Right forelimb (tissue), 1 donor: ENCODE data around the gene KCNC3.

Source experiments
- DNase-seq: peaks from one replicate; pipeline ENCODE4 v3.0.0-alpha.2; 2018

KCNC3 gene

DNA sequence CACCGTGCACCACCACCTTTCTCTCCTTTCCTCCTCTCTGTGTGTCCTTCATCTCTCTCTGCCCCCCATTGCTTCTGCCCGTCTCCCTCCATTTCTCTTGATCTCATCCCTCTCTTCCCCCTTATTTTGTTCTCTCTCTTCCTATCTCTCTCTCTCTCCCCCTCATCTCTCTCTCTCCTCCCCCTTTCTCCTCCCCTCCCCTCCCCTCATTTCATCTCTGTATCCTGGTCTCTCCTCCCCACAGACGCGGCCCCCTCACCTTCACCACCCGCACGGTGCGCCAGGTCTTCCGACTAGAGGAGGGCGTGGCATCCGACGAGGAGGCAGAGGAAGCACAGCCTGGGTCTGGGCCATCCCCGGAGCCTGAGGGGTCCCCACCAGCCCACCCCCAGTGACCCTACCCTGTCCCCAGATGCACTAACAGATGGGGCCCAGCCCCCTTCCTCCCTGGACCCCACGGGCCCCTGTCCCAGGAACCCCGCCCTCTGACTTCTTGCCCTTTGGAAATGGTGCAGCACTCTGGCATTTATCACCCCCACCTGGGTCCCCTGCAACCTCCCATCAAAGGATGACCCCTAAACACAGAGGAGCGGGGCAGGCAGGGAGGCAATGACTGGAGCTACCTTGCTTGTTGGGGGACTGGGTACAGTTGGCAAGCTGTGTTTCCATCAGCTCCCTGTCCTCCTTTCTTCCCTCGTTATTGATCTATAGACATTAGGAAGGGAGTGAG is 19.6 kb downstream of the KCNC3 start:
- no peak for DNase-seq

DNA sequence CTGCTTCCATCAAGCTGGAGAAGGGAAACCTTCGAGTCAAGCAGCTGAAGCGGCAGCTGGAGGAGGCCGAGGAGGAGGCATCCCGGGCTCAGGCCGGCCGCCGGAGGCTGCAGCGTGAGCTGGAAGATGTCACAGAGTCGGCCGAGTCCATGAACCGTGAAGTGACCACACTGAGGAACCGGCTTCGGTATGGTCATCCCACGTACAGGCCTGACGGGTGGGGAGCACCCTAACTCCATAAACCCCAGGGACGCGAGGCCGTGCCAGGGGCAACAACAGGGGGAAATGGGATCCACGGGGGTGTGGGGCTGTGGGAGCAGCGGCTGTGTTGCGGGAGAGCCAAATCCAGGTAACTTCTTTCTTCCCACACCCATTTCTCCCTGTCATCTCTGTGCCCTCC is 20.2 kb downstream of the KCNC3 start:
- no peak for DNase-seq

DNA sequence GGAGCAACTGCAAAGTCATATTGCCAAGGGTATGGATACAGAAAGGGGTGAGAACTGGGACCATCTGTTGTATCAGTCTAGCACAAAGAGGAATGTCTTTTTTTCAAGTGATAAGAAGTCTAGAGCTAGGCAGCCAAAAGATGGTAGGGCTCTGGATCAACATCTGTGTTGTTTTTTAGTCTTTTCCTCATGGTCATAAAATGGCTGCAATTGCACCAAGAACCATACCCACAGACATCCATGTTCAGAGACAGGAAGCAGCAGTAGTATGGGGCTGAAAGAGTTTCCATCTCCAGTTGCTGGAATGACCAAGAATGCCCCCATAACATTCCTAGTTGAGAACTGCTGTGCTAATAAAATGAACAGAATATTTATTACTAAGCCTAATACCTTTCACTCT is 25.6 kb downstream of the KCNC3 start:
- no peak for DNase-seq

DNA sequence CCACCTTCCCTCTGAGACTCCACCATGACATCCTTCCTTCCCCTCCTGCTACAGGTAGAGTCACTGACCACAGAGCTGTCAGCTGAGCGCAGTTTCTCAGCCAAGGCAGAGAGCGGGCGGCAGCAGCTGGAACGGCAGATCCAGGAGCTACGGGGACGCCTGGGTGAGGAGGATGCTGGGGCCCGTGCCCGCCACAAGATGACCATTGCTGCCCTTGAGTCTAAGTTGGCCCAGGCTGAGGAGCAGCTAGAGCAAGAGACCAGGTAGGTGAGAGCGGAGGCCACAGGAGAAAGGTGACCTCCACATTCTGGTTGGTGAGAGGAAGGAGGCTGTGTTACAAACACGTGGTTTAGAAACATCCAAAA is 27.6 kb downstream of the KCNC3 start:
- DNase-seq, result no peak

DNA sequence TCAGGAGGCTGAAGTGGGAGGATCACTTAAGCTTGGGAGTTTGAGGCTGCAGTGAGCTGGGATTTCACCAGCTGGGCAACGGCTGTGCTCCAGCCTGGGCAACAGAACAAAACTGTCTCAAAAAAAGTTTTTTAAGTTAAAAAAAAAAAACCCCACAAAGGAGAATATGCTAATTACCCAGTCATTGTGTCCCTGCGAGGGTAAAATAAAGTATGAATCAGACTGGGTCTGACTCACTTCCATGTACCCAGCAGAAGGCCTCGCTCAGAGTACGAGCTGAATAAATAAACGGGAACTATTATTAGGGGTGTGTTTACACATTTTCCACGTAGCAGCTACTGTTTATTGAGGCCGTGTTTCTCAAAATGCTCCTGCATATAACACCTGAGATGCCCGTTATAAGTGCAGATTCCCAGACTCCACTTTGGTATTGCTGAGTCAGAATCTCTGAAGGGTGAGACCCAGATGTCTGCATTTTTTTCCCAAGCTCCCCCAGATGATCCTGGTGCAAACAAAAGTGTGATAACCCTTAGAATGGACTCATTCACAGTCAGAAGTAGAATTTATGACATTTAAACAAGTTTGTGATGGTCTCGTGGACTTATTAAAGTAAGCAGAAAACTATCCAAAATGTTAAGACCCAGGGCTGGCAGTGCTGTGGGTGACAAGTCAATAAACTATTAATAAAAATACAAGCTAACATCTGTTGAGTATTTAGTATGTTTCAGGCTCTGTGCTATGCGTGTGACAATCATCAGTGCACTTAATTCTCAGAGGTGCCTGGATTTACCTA is 28.2 kb downstream of the KCNC3 start:
- no peak for DNase-seq

DNA sequence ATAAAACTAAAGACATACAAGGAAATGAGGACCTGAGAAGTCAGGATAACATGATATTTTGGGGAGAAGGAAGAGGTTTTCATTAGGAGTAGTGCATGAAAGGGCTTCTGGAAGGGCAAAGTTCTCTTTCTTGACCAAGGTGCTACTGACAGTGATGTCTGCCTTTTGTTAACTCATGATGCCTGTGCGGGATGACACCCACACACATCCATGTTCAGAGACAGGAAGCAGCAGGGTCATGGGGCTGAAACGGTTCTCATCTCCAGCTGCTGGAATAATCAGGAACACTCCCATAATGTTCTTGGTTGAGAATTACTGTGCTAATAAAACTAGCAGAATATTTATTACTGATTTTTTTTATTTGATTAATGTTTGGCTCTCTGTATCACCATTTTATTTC is 29.1 kb downstream of the KCNC3 start:
- no peak for DNase-seq

DNA sequence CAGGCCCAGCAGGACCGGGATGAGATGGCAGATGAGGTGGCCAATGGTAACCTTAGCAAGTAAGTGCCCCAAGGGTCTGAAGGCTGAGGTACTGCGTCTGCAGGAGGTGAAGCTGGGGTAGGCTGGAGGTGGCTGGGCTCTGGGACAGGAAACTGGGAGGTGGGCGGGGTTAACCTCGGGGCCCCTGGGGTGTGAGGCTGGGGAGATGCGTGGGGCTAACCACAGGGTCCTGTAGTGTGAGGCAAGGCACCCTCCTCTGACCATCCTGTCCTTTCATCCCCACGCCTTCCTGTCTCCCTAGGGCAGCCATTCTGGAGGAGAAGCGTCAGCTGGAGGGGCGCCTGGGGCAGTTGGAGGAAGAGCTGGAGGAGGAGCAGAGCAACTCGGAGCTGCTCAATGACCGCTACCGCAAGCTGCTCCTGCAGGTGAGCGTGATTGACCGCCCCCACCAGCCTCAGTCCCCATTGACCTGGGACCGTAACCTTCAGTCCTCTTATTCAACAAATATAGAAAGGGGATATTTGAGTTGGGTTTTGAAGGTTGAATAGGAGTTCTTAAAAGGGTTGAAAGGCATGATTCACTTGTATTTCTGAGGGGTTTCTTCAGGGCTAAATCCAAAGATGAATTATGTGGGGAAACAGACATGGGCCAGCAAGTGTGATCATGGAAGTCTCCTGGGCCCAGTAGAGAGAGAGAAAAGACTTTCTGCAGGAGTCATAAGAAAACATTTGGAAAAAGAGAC is 35.7 kb downstream of the KCNC3 start:
- no peak for DNase-seq

DNA sequence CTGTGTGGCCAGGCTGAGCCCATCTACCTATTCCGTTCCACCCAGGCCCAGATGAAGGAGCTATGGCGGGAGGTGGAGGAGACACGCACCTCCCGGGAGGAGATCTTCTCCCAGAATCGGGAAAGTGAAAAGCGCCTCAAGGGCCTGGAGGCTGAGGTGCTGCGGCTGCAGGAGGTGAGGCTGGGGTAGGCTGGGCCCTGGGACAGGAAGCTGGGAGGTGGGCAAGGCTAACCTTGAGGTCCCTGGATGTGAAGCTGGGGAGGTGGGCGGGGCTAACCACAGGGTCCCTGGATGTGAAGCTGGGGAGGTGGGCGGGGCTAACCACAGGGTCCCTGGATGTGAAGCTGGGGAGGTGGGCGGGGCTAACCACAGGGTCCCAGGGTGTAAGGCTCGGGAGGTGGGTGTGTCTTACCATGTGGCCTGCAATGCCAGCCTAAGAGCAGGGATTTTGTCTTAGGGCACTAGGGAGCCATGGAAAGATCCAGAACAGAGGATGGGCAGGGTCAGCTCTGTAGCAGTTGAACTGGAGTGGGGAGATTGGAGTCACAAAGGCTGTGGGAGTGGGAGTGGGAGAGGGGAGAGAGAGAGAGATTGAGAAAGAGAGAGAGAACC is 36.9 kb downstream of the KCNC3 start:
- no peak for DNase-seq

DNA sequence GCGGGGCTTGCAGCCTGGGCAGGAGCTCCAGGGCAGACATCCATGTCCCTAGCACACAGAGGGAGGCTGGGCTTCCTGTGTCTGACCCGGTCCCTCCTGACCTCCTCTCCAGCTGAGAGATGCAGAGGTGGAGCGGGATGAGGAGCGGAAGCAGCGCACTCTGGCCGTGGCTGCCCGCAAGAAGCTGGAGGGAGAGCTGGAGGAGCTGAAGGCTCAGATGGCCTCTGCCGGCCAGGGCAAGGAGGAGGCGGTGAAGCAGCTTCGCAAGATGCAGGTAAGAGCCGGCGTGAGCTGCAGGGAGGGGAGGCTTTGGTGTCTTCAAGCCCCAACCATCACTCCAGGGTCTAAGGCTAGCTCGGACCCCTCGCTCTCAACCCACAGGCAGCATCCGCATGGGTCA is 38.4 kb downstream of the KCNC3 start:
- DNase-seq, result no peak

DNA sequence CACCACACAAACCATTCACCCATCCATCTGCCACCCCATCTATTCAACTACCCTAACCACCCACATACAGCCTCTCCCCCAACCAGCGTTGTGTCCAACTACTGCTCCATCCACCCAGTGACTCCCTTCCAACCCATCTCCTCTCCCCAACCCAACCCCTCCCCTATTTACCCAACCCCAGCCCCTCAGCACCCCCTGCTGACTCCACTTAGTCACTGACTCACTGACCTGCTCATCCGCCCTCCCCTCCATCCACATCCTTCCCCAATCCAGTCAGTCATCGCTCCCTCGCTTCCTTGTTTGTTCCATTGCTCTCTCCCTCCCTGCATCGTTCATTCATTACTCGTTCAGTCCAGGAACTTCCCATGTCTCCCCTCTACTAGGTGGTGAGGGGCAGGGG is 39.2 kb downstream of the KCNC3 start:
- no peak for DNase-seq

DNA sequence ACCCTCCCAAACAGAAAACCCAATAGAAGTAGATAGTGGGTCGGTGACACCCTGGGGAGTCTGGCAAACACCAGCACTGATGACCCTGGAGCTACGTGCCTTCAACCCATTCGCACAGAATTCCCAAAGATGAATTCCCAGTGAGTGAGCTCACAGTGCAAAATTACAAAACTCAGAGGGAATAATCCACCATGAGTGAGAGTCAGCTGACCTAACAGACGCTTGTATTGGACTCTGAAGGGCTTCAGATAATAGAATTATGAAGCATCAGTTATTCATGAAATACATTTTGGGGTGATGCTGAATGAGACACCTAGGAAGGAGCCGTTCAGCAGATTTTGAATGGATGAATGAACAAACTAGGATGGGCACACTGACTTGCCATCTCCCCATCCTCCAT is 40.2 kb downstream of the KCNC3 start:
- DNase-seq, result no peak

DNA sequence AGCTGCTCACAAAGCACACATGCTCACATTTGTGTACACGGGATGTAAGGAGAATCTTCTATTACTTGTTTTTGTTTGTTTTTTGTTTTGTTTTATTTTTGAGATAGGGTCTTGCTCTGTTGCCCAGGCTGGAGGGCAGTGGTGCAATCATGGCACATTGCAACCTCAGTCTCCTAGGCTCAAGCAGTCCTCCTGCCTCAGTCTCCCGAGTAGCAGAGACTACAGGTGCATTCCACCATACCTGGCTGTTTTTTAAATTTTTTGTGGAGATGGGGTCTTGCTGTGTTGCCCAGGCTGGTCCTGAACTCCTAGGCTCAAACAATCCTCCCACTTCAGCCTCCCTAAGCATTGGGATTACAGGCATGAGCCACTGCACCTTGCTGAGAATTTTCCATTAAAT is 41.8 kb downstream of the KCNC3 start:
- DNase-seq, result no peak

DNA sequence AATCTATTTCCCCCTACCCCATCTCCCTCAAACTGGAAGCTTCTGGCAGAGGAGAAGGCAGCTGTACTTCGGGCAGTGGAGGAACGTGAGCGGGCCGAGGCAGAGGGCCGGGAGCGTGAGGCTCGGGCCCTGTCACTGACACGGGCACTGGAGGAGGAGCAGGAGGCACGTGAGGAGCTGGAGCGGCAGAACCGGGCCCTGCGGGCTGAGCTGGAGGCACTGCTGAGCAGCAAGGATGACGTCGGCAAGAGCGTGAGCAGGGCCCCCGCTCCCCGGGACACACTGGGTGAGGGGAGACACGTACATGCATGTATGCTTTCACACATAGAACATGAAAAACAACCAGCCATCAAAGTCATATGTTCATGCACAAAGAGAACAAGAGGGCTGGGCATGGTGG is 42.7 kb downstream of the KCNC3 start:
- DNase-seq, result no peak

DNA sequence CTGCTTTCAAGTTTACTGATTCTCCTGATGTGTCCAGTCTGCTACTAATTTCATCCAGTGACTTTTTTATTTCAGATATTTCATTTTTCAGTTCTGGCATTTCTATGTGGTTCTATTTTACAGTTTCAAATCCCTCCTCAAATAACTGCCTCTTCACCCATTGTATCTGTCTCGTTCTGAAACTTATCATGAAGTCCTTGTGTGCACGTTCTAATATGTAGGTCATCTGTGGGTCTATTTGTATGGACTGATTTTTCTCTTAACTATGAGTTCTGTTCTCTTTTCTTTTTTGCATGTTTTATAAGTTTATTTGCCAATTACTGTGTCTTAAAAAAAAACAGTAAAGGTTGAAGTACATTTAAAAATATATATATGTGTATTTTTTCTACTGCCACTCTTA is 43.3 kb downstream of the KCNC3 start:
- no peak for DNase-seq

DNA sequence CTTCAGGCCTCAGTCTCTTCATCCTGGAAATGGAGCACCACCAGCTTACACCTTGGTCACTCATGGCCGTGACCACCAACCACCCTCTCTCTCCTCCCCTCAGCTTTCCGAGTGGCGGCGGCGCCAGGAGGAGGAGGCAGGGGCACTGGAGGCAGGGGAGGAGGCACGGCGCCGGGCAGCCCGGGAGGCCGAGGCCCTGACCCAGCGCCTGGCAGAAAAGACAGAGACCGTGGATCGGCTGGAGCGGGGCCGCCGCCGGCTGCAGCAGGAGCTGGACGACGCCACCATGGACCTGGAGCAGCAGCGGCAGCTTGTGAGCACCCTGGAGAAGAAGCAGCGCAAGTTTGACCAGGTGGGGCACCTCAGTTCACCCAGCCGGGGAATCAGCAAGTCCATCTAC is 47.7 kb downstream of the KCNC3 start:
- DNase-seq, result no peak

DNA sequence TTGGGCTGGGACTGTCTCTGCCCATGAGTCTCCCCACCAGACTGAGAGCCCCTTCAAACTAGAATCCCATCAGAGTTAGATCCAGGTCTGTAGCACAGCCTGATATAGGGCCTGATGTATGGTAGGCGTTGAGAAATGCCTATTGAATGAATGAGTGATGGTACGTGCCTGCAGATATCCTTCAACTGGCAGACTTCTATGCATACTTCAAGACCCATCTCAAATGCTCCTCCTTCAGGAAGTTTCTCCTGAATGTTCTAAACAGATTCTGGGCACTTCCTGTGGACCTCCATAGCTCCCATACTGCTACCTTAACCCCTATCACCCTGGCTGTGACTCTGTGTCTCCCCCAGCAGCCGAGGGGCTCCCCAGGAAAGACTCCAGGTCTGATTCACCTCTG is 48.2 kb downstream of the KCNC3 start:
- DNase-seq, result no peak

DNA sequence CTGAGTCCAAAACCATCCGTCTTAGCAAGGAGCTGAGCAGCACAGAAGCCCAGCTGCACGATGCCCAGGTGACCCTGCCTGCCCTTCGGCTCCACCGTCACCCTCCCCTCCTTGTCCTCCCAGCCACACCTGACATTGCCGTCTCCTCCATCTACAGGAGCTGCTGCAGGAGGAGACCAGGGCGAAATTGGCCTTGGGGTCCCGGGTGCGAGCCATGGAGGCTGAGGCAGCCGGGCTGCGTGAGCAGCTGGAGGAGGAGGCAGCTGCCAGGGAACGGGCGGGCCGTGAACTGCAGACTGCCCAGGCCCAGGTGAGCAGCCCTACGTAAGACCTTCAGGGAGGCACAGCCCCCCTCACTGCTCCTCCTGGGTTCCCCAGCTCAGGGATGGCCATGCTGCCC is 49.1 kb downstream of the KCNC3 start:
- no peak for DNase-seq

DNA sequence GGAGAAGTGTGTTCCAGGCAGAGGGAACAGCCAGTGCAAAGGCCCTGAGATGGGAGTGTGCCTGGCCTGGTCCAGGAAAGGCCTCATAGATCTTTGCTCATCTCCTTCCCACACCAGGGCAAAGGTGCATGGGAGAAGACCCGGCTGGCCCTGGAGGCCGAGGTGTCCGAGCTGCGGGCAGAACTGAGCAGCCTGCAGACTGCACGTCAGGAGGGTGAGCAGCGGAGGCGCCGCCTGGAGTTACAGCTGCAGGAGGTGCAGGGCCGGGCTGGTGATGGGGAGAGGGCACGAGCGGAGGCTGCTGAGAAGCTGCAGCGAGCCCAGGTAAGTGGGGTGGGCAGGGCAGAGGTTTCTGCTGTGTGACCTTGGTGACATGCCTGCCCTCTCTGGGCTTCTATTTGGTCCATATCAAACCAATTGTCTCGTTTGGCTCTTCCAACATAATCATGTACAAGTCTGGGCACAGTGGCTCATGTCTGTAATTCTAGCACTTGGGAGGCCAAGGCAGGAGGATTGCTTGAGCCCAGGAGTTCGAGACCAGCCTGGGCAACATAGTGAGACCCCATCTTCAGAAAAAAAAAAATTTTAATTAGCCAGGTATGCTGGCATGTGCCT is 51.1 kb downstream of the KCNC3 start:
- no peak for DNase-seq

DNA sequence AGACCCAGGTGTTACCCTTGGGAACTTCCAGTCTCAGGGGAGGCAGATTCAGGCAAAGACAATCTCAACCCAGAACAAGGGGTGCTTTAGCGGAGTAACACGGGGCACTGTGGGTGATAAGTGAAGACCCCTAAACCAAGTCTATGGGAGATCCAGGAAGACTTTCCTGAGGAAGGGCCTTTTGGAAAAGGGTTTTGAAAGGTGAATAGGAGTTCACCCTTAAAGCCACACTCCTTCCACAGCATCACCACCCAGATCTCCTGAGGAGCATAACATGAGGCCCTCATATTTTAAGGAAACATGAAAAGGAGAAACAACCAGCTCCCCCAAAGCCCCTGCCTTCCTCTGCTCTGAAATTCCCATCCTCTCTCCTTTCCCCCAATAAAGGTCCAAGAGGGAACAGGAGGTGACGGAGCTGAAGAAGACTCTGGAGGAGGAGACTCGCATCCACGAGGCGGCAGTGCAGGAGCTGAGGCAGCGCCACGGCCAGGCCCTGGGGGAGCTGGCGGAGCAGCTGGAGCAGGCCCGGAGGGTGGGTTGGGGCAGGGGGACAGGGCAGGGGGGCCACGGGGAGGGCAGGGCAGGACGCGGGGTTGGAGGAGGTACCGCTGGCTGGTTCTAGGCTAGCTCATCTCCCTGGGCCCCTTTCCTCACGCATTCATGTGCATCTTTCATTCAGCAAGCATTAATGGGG is 52.7 kb downstream of the KCNC3 start:
- DNase-seq, result no peak

DNA sequence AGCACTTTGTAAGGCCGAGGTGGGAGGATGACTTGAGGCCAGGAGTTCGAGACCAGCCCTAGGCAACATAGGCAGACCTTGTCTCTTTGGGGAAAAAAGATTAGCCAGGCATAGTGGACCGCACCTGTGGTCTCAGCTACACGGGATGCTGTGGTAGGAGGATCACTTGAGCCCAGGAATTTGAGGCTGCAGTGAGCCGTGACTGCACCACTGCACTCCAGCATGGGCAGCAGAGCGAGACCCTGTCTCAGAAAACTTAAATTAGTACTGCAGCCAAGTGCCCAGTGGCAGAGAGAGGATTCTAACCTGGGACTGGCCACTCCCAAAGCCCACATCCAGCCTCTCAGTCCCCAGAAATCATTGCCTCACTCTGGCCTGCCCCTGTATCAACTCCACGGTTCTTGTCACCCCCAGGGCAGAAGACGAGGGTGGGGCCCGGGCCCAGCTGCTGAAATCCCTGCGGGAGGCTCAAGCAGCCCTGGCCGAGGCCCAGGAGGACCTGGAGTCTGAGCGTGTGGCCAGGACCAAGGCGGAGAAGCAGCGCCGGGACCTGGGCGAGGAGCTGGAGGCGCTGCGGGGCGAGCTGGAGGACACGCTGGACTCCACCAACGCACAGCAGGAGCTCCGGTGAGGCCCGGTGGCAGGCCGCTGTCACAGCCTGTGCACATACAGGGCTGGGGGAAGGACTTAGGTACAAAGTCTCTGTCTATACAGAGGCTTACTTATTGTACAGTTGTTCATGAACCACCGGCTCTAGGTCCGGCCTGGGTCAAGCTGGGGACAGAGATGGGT is 53.4 kb downstream of the KCNC3 start:
- no peak for DNase-seq

DNA sequence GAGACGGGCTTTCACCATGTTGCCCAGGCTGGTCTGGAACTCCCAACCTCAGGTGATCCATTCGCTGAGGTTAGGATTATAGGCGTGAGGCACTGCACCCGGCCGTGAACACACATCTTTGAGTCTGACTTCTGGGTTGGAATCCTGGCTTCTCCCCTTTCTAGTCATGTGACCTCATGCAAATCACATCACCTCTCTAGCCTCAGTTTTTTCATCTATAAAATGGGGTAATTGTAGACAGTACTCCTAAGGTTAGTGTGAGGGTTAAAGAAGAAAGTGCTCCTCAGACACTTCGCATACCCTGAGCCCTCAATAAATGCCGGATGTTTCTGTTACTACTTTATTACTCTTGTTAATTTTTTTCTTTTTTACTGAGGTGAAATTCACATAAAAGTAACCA is 55.4 kb downstream of the KCNC3 start:
- no peak for DNase-seq
